Gastroesophageal sphincter (tissue), 3 donors: Measurements from ENCODE around the gene CMIP.

Experiments
- CTCF ChIP-seq, 4 experiments: fragments of 200-600 bp in 2 of 4; fragments of 450-650 bp in 2 of 4; sonication (generic) in 1 of 4; IDR thresholded peaks; one replicate each; pipeline ENCODE4 v1.5.1; 2017 to 2019; ENCODE audit warnings: antibody characterized with exemption in 4 of 4, mild to moderate bottlenecking in 2 of 4, moderate library complexity in 2 of 4
- EP300 ChIP-seq: sonication (generic); formaldehyde crosslinking; IDR thresholded peaks from one replicate; pipeline ENCODE4 v1.6.1; 2017; ENCODE audit warnings: antibody characterized with exemption, mild to moderate bottlenecking
- POLR2A ChIP-seq, 2 donors: fragments of 450-650 bp; IDR thresholded peaks; one replicate each; pipeline ENCODE4 v1.6.1; 2017; ENCODE audit warnings: antibody characterized with exemption in 2 of 2, mild to moderate bottlenecking in 2 of 2, moderate library complexity in 1 of 2
- POLR2AphosphoS5 ChIP-seq: sonication (generic); formaldehyde crosslinking; IDR thresholded peaks from one replicate; pipeline ENCODE4 v1.6.1; 2017; ENCODE audit warnings: antibody characterized with exemption

- TF ChIP-seq POLR2AphosphoS5 (no peak), CTCF (IDR thresholded peaks at IDR 0.05) (no peak), EP300 (no peak), POLR2A (IDR thresholded peaks at IDR 0.05) (no peak)
These were observed 172.4 kb downstream of the CMIP start for GRCh38 chr16:81617021-81617346.
